GDM1 (cell line): Measurements from ENCODE around the gene CRB3.
A peak's percentile ranks its signal among the peaks of the same experiment; 100 is the strongest.
"Not testable (repeated sequence)": the region's sequence is repeated elsewhere in the genome, so short reads cannot be mapped to it uniquely, and the experiment has no call there.

Experiments used
- DNase-seq: peaks from one replicate; lab custom pipeline; 2025; lab: John Stamatoyannopoulos, UW

The CRB3 gene

GRCh38 chr19:6494438-6495036 lies 30.5 kb downstream of the CRB3 start:
- DNase-seq = no peak

DNA sequence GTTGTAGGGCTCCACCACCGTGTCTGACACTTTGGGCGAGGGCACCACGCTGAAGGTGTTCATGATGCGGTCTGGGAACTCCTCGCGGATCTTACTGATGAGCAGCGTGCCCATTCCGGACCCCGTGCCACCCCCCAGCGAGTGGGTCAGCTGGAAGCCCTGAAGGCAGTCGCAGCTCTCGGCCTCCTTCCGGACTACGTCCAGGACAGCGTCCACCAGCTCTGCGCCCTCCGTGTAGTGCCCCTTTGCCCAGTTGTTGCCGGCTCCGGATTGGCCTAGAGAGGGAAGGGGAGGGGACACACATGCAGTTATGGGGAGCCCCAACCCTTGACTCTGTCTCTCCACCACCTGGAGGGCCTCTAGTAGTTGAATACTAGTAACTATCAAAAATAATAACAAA lies 31.9 kb downstream of the CRB3 start:
- DNase-seq = no peak

- DNase-seq = no peak
Measured at GRCh38 chr19:6498294-6499036, 34.4 kb downstream of the CRB3 start.

DNA sequence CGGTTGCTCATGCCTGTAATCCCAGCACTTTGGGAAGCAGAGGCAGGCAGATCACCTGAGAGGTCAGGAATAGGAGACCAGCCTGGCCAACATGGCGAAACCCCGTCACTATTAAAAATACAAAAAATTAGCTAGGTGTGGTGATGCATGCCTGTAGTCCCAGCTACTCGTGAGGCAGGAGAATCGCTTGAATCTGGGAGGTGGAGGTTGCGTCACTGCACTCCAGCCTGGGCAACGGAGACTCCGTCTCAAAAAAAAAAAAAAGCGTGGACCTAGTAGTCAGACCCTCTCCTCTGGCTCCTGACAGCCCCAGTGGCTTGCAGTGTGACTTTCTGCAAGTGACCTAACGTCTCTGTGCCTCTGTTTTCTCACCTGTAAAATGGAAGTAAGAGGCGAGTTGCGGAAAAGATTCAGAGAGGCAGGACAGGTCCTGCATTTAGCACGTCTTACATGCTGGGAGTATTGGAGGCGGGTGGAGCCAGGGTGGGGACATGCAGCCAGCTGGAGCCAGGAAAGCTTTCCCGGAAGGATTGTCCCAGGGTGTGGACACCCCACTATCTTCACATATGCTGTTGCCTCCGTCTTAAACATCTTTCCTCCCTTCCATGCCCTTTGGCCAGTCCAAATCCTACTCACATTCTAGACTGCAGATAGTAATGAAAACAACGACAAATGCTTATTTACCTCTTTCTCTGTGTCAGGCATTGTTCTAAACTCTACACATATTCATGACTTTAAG lies 35.1 kb downstream of the CRB3 start:
- no peak for DNase-seq

GRCh38 chr19:6500837-6501739 lies 37.0 kb downstream of the CRB3 start:
- DNase-seq = no peak

DNA sequence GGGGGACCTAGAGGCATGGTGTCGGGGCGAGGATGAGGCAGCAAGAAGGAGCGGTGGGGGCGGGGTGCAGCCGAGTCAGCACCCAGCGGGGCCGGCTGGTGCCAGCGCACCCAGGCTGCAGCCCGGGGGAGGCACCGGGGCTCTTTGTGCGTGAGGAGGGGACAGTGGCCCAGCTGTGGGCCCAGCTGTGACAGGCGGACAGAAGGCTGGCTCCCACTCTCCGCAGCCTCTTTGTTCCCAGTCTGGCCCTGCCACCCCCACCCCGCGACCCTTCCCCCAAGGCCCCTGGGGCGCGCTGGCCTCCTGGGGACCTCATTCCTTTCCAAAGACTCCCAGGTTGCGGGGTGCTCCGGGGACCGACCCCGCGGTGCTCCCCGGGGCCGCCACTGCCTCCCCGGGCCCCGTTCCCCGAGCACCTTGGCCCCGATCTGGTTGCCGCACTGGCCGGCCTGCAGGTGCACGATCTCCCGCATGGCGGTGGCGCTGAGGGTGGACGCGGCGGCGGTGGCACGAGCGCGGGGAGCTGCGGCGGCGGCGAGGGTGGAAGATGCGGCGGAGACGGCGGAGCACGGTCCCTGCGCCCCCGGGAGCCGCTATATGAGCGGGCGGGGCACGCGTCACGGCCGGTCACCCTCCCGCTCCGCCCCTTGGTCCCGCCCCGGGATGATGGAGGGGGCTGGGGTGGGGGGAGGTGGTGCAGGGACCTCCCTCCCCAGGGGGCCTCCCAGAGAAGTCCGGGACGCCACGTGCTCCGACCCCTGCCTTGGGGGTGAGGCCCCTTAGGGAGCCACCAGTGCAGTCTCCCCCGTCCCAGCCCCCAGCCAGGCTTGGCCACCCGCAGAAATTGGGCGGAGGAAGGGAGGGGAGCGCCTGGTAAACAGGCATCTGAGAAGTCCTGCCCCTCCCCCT lies 37.9 kb downstream of the CRB3 start, which contains the start of gene TUBB4A:
TSS of gene TUBB4A (minus strand) at position 570 of the 909 bp plus-strand sequence. CDS start at position 473, 97 bp downstream.
- DNase-seq = no peak

GRCh38 chr19:6503407-6504201 lies 39.5 kb downstream of the CRB3 start:
- DNase-seq = no peak

- DNase-seq = not testable (repeated sequence)
Measured at GRCh38 chr19:6508028-6508771, 44.1 kb downstream of the CRB3 start.

GRCh38 chr19:6509118-6509971 lies 45.3 kb downstream of the CRB3 start:
- DNase-seq = no peak

DNA sequence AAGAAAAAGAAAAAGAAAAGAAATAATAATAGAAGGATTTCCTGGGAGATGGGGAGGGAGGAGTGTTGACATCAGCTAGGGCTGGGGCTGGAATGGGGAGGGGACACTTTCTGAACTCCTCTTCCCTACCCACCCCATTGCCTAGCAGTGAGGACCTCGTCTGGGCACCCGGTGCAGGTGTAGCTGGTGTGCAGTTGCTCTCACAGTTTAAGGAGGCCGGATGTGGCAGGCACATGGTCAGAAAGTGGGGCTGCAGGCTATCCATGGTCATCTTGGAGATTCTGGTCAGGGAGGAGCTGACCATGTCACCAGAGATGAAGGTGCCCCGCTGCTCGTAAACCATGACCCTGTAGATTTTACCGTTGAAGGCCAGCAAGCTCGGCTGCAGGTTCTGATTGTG lies 46.5 kb downstream of the CRB3 start:
- DNase-seq = no peak

GRCh38 chr19:6514089-6514488 lies 50.0 kb downstream of the CRB3 start:
- no peak for DNase-seq

DNA sequence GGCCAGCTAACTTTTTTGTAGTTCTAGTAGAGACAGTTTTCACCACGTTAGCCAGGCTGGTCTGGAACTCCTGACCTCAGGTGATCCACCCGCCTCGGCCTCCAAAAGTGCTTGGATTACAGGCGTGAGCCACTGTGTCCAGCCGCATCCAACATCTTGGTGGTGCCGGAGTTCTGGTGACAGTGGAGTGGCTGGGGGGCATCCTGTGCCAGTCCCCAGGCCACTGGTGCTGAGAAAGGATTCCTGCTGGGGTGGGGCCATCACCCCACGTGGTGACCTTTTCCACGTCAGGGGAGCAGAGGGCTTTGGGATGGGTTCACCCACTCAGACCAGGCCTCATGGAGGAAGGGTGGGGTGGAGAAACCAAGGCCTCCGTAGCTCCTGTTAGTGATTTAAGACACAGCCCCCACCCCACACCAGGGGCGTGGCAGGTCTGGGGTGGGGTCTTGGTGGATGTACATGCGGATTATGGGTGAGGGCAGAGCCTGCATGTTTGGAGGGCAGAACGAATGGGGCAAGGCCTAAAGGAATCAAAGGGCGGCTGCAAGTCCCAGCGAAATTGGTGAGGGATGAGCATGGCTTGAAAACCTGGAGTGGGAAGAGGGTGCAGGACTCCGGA lies 51.0 kb downstream of the CRB3 start:
- DNase-seq = no peak

DNA sequence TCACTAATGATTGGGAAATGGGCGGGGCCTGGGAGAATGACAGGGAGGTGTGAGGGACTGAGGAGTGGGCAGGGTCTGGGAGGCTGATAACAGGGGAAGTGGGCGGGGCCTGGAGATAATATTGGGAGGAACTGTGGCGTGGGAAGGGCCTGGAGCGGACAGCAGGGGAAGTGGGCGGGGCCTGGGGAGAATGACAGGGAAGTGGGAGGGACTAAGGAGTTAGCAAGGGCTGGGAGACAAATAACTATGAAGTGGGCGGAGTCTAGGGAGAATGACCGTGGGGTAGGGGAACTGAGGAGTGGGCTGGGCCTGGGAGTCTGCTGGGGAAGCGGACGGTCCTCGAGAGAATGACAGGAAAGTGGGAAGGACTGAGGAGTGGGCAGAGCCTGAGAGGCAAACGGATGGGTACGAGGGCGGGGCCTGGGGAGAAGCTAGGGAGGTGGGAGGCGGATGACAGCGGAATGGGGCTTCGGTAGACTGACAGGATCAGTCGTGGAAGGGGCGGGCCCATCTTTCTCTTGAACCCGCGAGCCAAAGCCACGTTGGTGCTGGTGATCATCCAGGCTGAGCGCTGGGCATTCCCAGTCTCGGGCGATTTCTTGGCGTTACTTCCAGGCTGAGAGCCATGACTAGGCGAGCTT lies 52.1 kb downstream of the CRB3 start:
- DNase-seq = peak; percentile 92
